H1 (cell line): ENCODE data around the gene POLE4. TPM values are rescaled to one million over a fixed set of nuclear protein-coding genes. Genes with fewer than 3 reads are reported as not detected.

ENCODE experiments used
- CTCF ChIA-PET: fragments of 300-600 bp; sonication (Branson Sonifier 250); formaldehyde crosslinking; loops from one replicate; lab custom pipeline; 2021; ENCODE audit not compliant: partially characterized antibody; lab: Charles Lee
- POLR2A ChIA-PET: fragments of 300-600 bp; sonication (Branson Sonifier 250); formaldehyde crosslinking; loops from one replicate; lab custom pipeline; 2021; ENCODE audit warnings: inconsistent platforms; ENCODE audit not compliant: partially characterized antibody; lab: Charles Lee
- DNase-seq, 2 experiments: peaks; one replicate each; pipeline versions ENCODE4 v3.0.0 to v3.0.0-alpha.2; 2010 to 2022; ENCODE audit warnings: low spot score in 2 of 2, low read depth in 1 of 2, mixed read lengths in 1 of 2
- FAIRE-seq: peaks from 2 replicates; lab custom pipeline; 2011; peaks lifted over from hg19 to GRCh38; lab: Jason Lieb, UNC
- H2AFZ ChIP-seq: 2 replicates; pipeline ENCODE4 v1.8.1; 2012; ENCODE audit warnings: low read length, inconsistent platforms
- H2AK5ac ChIP-seq: 2 replicates; pipeline ENCODE4 v1.6.1; 2013; ENCODE audit warnings: low read depth, low read length
- H2BK120ac ChIP-seq: replicated peaks from 2 replicates; pipeline ENCODE3; 2013; ENCODE audit warnings: low read depth, low read length, inconsistent platforms
- H2BK12ac ChIP-seq: 2 replicates; pipeline ENCODE4 v1.6.1; 2013; ENCODE audit warnings: low read depth, low read length
- H2BK15ac ChIP-seq: 2 replicates; pipeline ENCODE4 v1.6.1; 2013; ENCODE audit warnings: low read length
- H2BK20ac ChIP-seq: 2 replicates; pipeline ENCODE4 v1.6.1; 2013; ENCODE audit warnings: low read length
- H2BK5ac ChIP-seq: 2 replicates; pipeline ENCODE4 v1.6.1; 2013; ENCODE audit warnings: low read depth, low read length
- H3K14ac ChIP-seq: 2 replicates; pipeline ENCODE4 v1.6.1; 2013; ENCODE audit warnings: inconsistent platforms; ENCODE audit not compliant: insufficient read length
- H3K18ac ChIP-seq: 2 replicates; pipeline ENCODE4 v1.6.1; 2013; ENCODE audit warnings: low read length; ENCODE audit errors: extremely low read depth
- H3K23ac ChIP-seq: 2 replicates; pipeline ENCODE4 v1.6.1; 2013; ENCODE audit warnings: inconsistent platforms; ENCODE audit not compliant: insufficient read length
- H3K23me2 ChIP-seq: 2 replicates; pipeline ENCODE4 v1.6.1; 2013; ENCODE audit warnings: low read depth, low read length
- H3K27ac ChIP-seq: 2 replicates; pipeline ENCODE4 v1.6.1; 2011; ENCODE audit warnings: low read depth, low read length, inconsistent platforms
- H3K27me3 ChIP-seq, 4 experiments: replicated peaks in 1 of 4; 1 replicate in 1 of 4; 2 replicates in 3 of 4; pipeline versions ENCODE4 v1.6.1 to v1.8.1; 2011 to 2013; ENCODE audit warnings: low read length in 3 of 4, mild to moderate bottlenecking in 3 of 4, inconsistent platforms in 2 of 4, mixed read lengths in 2 of 4, moderate library complexity in 1 of 4; ENCODE audit not compliant: control insufficient read depth in 3 of 4, insufficient read depth in 3 of 4; ENCODE audit errors: extremely low read depth in 1 of 4
- H3K36me3 ChIP-seq, 4 experiments: 2 replicates each; pipeline versions ENCODE4 v1.6.1 to v1.8.1; 2011 to 2013; ENCODE audit warnings: mild to moderate bottlenecking in 4 of 4, low read length in 3 of 4, moderate library complexity in 2 of 4, control low read depth in 1 of 4, inconsistent platforms in 1 of 4; ENCODE audit not compliant: insufficient read depth in 4 of 4, control insufficient read depth in 2 of 4
- H3K4ac ChIP-seq: replicated peaks from 2 replicates; pipeline ENCODE3; 2013; ENCODE audit warnings: low read length, low read depth, mixed read lengths, inconsistent platforms; ENCODE audit not compliant: insufficient read length
- H3K4me1 ChIP-seq, 4 experiments: replicated peaks in 1 of 4; 1 replicate in 1 of 4; 2 replicates in 3 of 4; pipeline versions ENCODE4 v1.6.1 to v1.8.1; 2011 to 2013; ENCODE audit warnings: low read length in 3 of 4, inconsistent platforms in 2 of 4, mixed read lengths in 1 of 4; ENCODE audit not compliant: insufficient read depth in 4 of 4, control insufficient read depth in 3 of 4
- H3K4me2 ChIP-seq, 2 experiments: 2 replicates each; pipeline versions ENCODE4 v1.6.1 to v1.8.1; 2011 to 2013; ENCODE audit warnings: low read depth in 2 of 2, low read length in 2 of 2, control low read depth in 1 of 2, inconsistent platforms in 1 of 2, mild to moderate bottlenecking in 1 of 2; ENCODE audit not compliant: insufficient read depth in 1 of 2
- H3K4me3 ChIP-seq, 4 experiments: fragments of 200-600, 300-600 bp in 1 of 4; sonication (generic), shearing (Covaris generic), sonication (Bioruptor Twin) in 1 of 4; 2 replicates each; pipeline versions ENCODE4 v1.5.1 to v1.8.1; 2011 to 2016; ENCODE audit warnings: low read length in 4 of 4, low read depth in 3 of 4, control low read depth in 2 of 4, inconsistent platforms in 2 of 4, mild to moderate bottlenecking in 2 of 4, mixed read lengths in 1 of 4, moderate library complexity in 1 of 4; ENCODE audit not compliant: insufficient read depth in 2 of 4; ENCODE audit errors: extremely low read depth in 1 of 4
- H3K56ac ChIP-seq: replicated peaks from 2 replicates; pipeline ENCODE3; 2013; ENCODE audit warnings: low read depth, mild to moderate bottlenecking, mixed read lengths, low read length, inconsistent platforms; ENCODE audit not compliant: insufficient read length
- H3K79me1 ChIP-seq: 2 replicates; pipeline ENCODE4 v1.6.1; 2013; ENCODE audit warnings: low read depth, low read length, control low read depth
- H3K79me2 ChIP-seq, 2 experiments: 2 replicates each; pipeline versions ENCODE4 v1.6.1 to v1.8.1; 2012 to 2013; ENCODE audit warnings: low read length in 2 of 2, mild to moderate bottlenecking in 2 of 2, inconsistent platforms in 1 of 2; ENCODE audit not compliant: insufficient read depth in 2 of 2, control insufficient read depth in 1 of 2
- H3K9ac ChIP-seq, 4 experiments: replicated peaks in 1 of 4; 1 replicate in 1 of 4; 2 replicates in 3 of 4; pipeline versions ENCODE4 v1.6.1 to v1.8.1; 2011 to 2013; ENCODE audit warnings: low read depth in 3 of 4, low read length in 3 of 4, control low read depth in 2 of 4, mild to moderate bottlenecking in 2 of 4, moderate library complexity in 2 of 4, inconsistent platforms in 1 of 4; ENCODE audit errors: extremely low read depth in 1 of 4
- H3K9me3 ChIP-seq, 2 experiments: 2 replicates each; pipeline versions ENCODE4 v1.6.1 to v1.8.1; 2012 to 2013; ENCODE audit warnings: mild to moderate bottlenecking in 2 of 2, moderate library complexity in 2 of 2, control low read depth in 1 of 2, inconsistent platforms in 1 of 2, low read depth in 1 of 2, low read length in 1 of 2, mixed read lengths in 1 of 2; ENCODE audit not compliant: insufficient read depth in 2 of 2
- H4K20me1 ChIP-seq, 2 experiments: replicated peaks in 1 of 2; 2 replicates each; pipeline versions ENCODE3 to v1.8.1; 2011 to 2013; ENCODE audit warnings: inconsistent platforms in 2 of 2, low read length in 2 of 2, mild to moderate bottlenecking in 1 of 2; ENCODE audit not compliant: insufficient read depth in 2 of 2, control insufficient read depth in 1 of 2
- H4K5ac ChIP-seq: 2 replicates; pipeline ENCODE4 v1.6.1; 2013; ENCODE audit warnings: low read length, low read depth, mixed read lengths, inconsistent platforms; ENCODE audit not compliant: insufficient read length
- H4K8ac ChIP-seq: 2 replicates; pipeline ENCODE4 v1.8.0; 2013; ENCODE audit warnings: mild to moderate bottlenecking, moderate library complexity, low read length, inconsistent platforms; ENCODE audit not compliant: insufficient read depth; ENCODE audit errors: extremely low read depth
- H4K91ac ChIP-seq: replicated peaks from 2 replicates; pipeline ENCODE3; 2013; ENCODE audit warnings: low read length, mixed read lengths, inconsistent platforms; ENCODE audit not compliant: insufficient read length
- BACH1 ChIP-seq: IDR thresholded peaks from 2 replicates; pipeline ENCODE4 v1.6.1; 2012; ENCODE audit warnings: low read length, improper control_type of control experiment
- BCL11A ChIP-seq, 2 experiments: IDR thresholded peaks; one replicate each; pipeline ENCODE4 v1.6.1; 2011; ENCODE audit warnings: low read depth in 2 of 2, low read length in 2 of 2, mild to moderate bottlenecking in 2 of 2
- CBX5 ChIP-seq: fragments of 300-800, 300-1000 bp; sonication (generic); IDR thresholded peaks from 2 replicates; pipeline ENCODE4 v1.7.1; 2016; ENCODE audit warnings: antibody characterized with exemption, low read length, low read depth
- CREB1 ChIP-seq: IDR thresholded peaks from 2 replicates; pipeline ENCODE4 v1.6.1; 2012; ENCODE audit warnings: inconsistent platforms
- GABPA ChIP-seq: IDR thresholded peaks from 2 replicates; pipeline ENCODE4 v1.6.1; 2011; ENCODE audit warnings: mild to moderate bottlenecking, low read length, moderate library complexity, borderline replicate concordance; ENCODE audit not compliant: insufficient read depth
- MAX ChIP-seq: IDR thresholded peaks from 2 replicates; pipeline ENCODE4 v1.6.1; 2012; ENCODE audit warnings: inconsistent platforms
- NRF1 ChIP-seq: IDR thresholded peaks from 2 replicates; pipeline ENCODE4 v1.6.1; 2011; ENCODE audit warnings: mild to moderate bottlenecking, low read depth, low read length, improper control_type of control experiment
- RAD21 ChIP-seq, 2 experiments: IDR thresholded peaks in 1 of 2; conservative IDR thresholded peaks in 1 of 2; 2 replicates each; pipeline ENCODE4 v1.6.1; 2011; ENCODE audit warnings: low read depth in 2 of 2, low read length in 2 of 2, improper control_type of control experiment in 1 of 2, inconsistent platforms in 1 of 2, mild to moderate bottlenecking in 1 of 2, moderate library complexity in 1 of 2
- SIN3A ChIP-seq, 2 experiments: IDR thresholded peaks in 1 of 2; conservative IDR thresholded peaks in 1 of 2; 2 replicates each; pipeline ENCODE4 v1.6.1; 2011 to 2012; ENCODE audit warnings: low read length in 2 of 2, improper control_type of control experiment in 1 of 2, low read depth in 1 of 2, mild to moderate bottlenecking in 1 of 2
- SP2 ChIP-seq: IDR thresholded peaks from 2 replicates; pipeline ENCODE4 v1.6.1; 2012; ENCODE audit warnings: mild to moderate bottlenecking, low read length, inconsistent platforms
- USF2 ChIP-seq: IDR thresholded peaks from 2 replicates; pipeline ENCODE4 v1.6.1; 2011; ENCODE audit warnings: low read length, improper control_type of control experiment
- YY1 ChIP-seq: IDR thresholded peaks from 2 replicates; pipeline ENCODE4 v1.6.1; 2011; ENCODE audit warnings: low read depth, mild to moderate bottlenecking, low read length
- WGBS, 2 experiments: shearing (Covaris generic) in 1 of 2; methylation state at CpG; one replicate each; pipeline versions ENCODE4 v1.1.6 to v1.1.7; 2013 to 2015; ENCODE audit warnings: low lambda C conversion rate in 2 of 2, mixed read lengths in 2 of 2, inconsistent platforms in 1 of 2, low coverage in 1 of 2, missing lambda C conversion rate in 1 of 2; ENCODE audit not compliant: insufficient replicate concordance in 2 of 2, insufficient coverage in 1 of 2, insufficient read length in 1 of 2; ENCODE audit errors: extremely low coverage in 1 of 2, missing lambda C conversion rate in 1 of 2; 5-methylcytosine and 5-hydroxymethylcytosine counted together
- polyA plus RNA-seq, 7 experiments: library from polyadenylated mRNA; depleted of rRNA in 3 of 7; stranded (reverse) in 5 of 7; unstranded in 2 of 7; fragments of >200 nt in 5 of 7; fragments of 200-250 nt in 2 of 7; gene quantifications; 1 replicate in 5 of 7; 2 replicates in 1 of 7; 4 replicates in 1 of 7; pipeline versions ENCODE4 v1.2.1 to v1.2.3, GENCODE V29; 2011 to 2013; ENCODE audit warnings: missing spikeins in 2 of 7, mixed read lengths in 2 of 7
- total RNA-seq: library from RNA; stranded (reverse); fragmentation: NEBNext Ultra II Directional; extraction: Animal tissue kit (Norgen Biotek cat#: 25700); gene quantifications from 2 replicates; pipeline ENCODE4 v1.2.1, GENCODE V29; 2021

POLE4 gene
- total and polyA plus RNA-seq, 2 of the 8 experiments (the other 6 are each of a cell fraction or from before 2014, with no cell fraction given): 16.7 to 44.7 TPM

- Histone ChIP-seq H3K27me3 (peaks cover 0 to 2% (median 0%) of the 10 kb centered on the region in 4 experiments; a peak in 1 of 7 replicates), H2AK5ac (no peak overlapping the region), H3K9me3 (no peaks in the 10 kb centered on the region), H4K20me1 (no peaks in the 10 kb centered on the region), H2BK120ac (no peak overlapping the region), H3K79me2 (no peaks in the 10 kb centered on the region), H2AFZ (peak overlapping the region; percentile 34; the same call in 1 of the 2 replicates), H4K5ac (no peak overlapping the region), H3K4ac (no peak overlapping the region), H3K23ac (no peak overlapping the region), H2BK15ac (no peak overlapping the region), H4K91ac (no peak overlapping the region), H3K14ac (no peak overlapping the region), H3K4me3 (peak overlapping the region; percentile 16 to 58 (median 38); a peak in 5 of 8 replicates), H3K18ac (no peak overlapping the region), H3K4me1 (no peaks in the 10 kb centered on the region), H3K36me3 (no peaks in the 10 kb centered on the region), H3K79me1 (no peaks in the 10 kb centered on the region), H2BK5ac (no peak overlapping the region), H3K56ac (no peak overlapping the region), H3K23me2 (peaks cover 2% of the 10 kb centered on the region; the same call in 1 of the 2 replicates), H3K9ac (no peak overlapping the region), H2BK12ac (no peak overlapping the region), H2BK20ac (no peak overlapping the region), H3K4me2 (peak overlapping the region; percentile 3 to 92), H4K8ac (no peak overlapping the region), H3K27ac (no peak overlapping the region)
- 12% methylated on average over 30 of the region's 34 CpGs; no CpG with 5 or more reads in 1 of the 2 experiments for WGBS, 2 experiments
- POLR2A ChIA-PET: no interaction called here
- FAIRE-seq (no peak), DNase-seq (peak; percentile 57 to 95)
- CTCF ChIA-PET: interaction anchor here (0.6 to 3.9 kb wide), 37 partner anchors 8 to 550 kb away, joined by 3 to 26 read pairs (median 4); no protein-coding TSS in a partner anchor
- TF ChIP-seq GABPA: no peak
- no peak for TF ChIP-seq NRF1
- no peak for TF ChIP-seq SP2
- TF ChIP-seq RAD21 (IDR thresholded peaks at IDR 0.05 in 1 of 2, conservative IDR thresholded peaks at IDR 0.05 in 1 of 2; ENCODE audit: low read depth in 2 of 2, low read length in 2 of 2): peak; percentile 92 to 96
- peak; percentile 12; the same call in 1 of the 2 replicates for TF ChIP-seq MAX
- no peak for TF ChIP-seq YY1
- 0 out of 4 replicates have a peak, but pooled peaks of 1 of the 2 experiments have one; percentile 27 for TF ChIP-seq SIN3A (conservative IDR thresholded peaks at IDR 0.05 in 1 of 2, IDR thresholded peaks at IDR 0.05 in 1 of 2; ENCODE audit: low read depth in 1 of 2, low read length in 2 of 2)
- no peak for TF ChIP-seq BACH1
- TF ChIP-seq BCL11A (IDR thresholded peaks at IDR 0.05; ENCODE audit: low read depth in 2 of 2, low read length in 2 of 2): no peak
- TF ChIP-seq CBX5: no peak
- peak; percentile 81 for TF ChIP-seq CREB1
- TF ChIP-seq USF2: no peak
Measured at GRCh38 chr2:74919827-74920226, 38.6 kb upstream of the POLE4 start.
